GM20000 (cell line): Measurements from ENCODE around the gene SURF2.
"Not testable (repeated sequence)": the region's sequence is repeated elsewhere in the genome, so short reads cannot be mapped to it uniquely, and the experiment has no call there.

Experiments
- DNase-seq: peaks from one replicate; pipeline ENCODE4 v3.0.0; 2012; ENCODE audit warnings: low spot score
- TF ChIP-seq, protein P1 (sequence below): IDR thresholded peaks from 2 replicates; pipeline ENCODE4 v1.5.1; 2012; ENCODE audit warnings: mild to moderate bottlenecking, control low read depth; ENCODE audit errors: extremely low read depth, missing control alignments

Gene SURF2

DNA sequence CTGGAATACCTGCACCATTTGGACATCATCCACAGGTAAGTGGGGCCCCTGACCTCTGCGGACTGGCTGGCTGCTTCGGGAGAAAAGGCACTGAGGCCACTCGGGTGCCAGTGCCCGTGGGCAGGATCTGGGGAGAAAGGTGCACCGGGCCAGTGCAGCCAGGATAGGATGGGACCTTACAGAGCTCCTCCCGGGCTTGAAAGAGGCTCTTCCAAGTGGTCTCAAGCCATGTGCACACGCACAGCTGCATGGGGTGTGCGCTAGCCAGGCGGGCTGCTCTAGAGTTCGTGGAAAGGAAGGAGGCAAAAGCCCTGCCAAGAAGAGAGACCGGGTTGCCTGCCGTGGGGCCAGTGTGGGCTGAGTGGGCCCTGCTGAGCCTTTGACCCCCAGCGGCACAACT, 33.2 kb downstream of the SURF2 start:
- TF ChIP-seq, protein P1, sequence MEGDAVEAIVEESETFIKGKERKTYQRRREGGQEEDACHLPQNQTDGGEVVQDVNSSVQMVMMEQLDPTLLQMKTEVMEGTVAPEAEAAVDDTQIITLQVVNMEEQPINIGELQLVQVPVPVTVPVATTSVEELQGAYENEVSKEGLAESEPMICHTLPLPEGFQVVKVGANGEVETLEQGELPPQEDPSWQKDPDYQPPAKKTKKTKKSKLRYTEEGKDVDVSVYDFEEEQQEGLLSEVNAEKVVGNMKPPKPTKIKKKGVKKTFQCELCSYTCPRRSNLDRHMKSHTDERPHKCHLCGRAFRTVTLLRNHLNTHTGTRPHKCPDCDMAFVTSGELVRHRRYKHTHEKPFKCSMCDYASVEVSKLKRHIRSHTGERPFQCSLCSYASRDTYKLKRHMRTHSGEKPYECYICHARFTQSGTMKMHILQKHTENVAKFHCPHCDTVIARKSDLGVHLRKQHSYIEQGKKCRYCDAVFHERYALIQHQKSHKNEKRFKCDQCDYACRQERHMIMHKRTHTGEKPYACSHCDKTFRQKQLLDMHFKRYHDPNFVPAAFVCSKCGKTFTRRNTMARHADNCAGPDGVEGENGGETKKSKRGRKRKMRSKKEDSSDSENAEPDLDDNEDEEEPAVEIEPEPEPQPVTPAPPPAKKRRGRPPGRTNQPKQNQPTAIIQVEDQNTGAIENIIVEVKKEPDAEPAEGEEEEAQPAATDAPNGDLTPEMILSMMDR: no peak
- DNase-seq: no peak

DNA sequence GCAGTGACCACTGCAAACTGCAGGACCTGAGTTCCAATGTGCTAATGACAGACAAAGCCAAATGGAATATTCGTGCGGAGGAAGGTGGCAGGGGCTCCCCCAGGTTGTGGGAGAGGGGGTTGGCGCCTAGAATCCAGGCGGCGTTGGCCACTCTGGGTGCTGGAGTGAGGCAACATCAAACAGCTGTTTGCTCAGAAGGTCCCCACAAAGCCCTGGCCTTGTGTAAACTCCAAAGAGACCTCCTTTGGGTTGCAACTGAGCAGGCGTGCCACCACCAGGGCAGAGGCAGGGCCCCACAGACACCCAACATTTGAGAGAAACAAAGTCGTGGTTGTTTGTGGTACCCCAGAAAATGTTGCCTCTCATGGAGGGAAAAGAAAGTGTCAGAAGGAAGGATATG, 34.4 kb downstream of the SURF2 start:
- DNase-seq: no peak
- TF ChIP-seq, protein P1: no peak

DNA sequence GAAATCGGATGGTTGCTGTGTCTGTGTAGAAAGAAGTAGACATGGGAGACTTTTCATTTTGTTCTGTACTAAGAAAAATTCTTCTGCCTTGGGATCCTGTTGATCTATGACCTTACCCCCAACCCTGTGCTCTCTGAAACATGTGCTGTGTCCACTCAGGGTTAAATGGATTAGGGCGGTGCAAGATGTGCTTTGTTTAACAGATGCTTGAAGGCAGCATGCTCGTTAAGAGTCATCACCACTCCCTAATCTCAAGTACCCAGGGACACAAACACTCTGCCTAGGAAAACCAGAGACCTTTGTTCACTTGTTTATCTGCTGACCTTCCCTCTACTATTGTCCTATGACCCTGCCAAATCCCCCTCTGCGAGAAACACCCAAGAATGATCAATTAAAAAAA, 35.1 kb downstream of the SURF2 start:
- not testable (repeated sequence) for DNase-seq

DNA sequence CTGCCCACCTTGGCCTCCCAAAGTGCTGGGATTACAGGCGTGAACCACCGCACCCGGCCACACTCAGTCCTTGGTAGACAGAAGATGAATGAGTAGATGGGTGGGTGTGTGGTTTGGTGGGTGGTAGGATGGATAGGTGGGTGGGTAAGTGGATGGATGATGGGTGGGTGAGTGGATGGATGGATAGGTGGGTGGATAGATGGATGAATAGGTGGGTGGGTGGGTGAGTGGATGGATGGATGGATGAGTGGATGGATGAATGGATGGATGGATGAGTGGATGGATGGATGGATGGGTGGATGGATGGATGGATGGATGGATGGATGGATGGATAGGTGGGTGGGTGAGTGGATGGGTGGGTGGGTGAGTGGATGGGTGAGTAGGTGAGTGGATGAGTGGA, 36.0 kb downstream of the SURF2 start:
- DNase-seq: not testable (repeated sequence)

DNA sequence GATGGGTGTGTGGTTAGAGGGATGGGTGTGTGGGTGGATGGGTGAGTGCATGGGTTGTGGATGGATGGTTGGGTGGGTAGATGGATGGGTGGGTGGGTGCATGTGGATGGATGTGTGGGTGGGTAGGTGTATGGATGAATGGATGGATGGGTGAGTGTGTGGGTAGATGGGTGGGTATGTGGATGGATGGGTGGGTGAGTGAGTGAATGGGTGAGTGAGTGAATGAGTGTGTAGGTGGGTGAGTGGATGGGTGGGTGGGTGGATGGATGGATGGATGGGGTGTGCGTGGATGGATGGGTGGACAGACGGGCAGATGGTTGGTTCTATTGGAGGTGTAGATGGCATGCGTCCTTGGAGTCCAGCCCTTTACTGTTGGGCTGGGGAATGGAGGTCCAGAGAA, 37.0 kb downstream of the SURF2 start:
- DNase-seq: no peak
- TF ChIP-seq, protein P1: no peak

DNA sequence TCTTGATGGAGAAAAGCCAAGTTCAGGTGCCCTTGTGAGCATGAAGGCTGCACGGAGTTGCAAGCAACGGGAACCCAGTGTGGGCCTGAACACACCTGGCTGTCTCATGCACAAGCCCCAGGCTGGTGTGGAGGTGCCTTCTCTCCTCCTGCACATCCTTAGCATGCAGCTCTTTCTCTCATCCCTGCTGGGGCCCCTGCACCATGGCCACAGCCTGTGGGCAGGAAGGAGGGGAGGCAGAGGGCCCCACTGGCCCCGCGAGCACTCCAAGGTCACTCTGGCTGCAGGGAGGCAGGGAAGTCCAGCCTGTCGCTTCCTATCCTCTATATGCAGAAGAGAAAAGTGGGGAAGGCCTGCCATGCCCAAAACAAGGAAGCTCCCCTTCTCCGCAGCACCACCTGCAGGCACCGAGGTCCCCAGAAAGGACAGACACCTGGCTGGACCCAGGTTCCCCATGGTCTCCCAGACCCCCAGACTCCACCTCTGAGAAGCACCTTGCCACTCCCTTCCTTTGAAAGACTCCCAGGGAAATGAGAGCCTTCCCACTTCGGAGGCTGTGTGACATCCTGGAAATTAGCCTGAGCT, 38.4 kb downstream of the SURF2 start:
- no peak for DNase-seq
- TF ChIP-seq, protein P1: no peak

DNA sequence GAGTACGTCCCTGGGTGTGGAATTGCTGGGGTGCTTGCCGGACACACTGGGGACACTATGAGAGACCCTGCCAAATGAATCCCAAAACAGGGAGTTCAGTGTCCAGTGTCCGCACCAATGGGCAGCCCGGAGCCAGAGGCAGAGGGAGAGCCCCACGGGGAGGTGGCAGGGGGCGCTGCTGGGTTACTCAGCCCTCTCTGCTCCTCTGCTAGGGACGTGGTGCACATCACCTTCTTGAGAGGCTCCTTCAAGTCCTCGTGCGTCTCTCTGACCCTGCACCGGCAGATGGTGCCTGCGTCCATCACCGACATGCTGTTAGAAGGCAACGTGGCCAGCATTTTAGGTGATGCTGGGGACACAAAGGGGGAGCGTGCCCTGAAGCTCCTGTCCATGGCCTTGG, 40.6 kb downstream of the SURF2 start:
- TF ChIP-seq, protein P1: no peak
- no peak for DNase-seq

DNA sequence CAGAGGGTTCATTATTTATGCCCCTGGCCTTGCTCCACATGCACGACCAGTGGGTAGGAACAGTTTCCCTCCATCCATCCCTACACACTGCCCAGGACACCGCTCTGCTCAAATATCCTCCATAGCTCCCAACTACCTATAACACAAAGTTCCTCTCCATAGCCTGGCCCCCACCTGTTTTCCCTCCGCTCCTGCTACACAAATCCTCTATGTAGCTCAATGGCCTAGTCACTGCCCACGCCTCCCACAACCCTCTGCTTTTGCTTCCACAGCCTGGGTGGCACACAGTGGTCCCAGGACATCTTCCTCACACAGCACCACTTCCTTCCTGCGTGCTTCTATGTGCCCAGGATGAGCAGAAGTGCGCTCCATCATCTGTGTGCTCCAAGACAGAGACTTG, 41.0 kb downstream of the SURF2 start:
- TF ChIP-seq, protein P1: no peak
- no peak for DNase-seq
